GM21381 (cell line): ENCODE measurements around the gene RPP30.
"Not testable (repeated sequence)": the region's sequence is repeated elsewhere in the genome, so short reads cannot be mapped to it uniquely, and the experiment has no call there.

Source experiments
- ATAC-seq: cut with Tn5 transposase; IDR thresholded peaks from one replicate; pipeline ENCODE4 v1.9.1; 2021; ENCODE audit warnings: mild to moderate bottlenecking, moderate library complexity; ENCODE audit not compliant: unreplicated experiment

Gene RPP30

GRCh38 chr10:90866050-90866598 lies 5.7 kb upstream of the RPP30 start:
- ATAC-seq: no peak

- ATAC-seq: peak; percentile 61
Measured at GRCh38 chr10:90871279-90871765, 452 bp upstream of the RPP30 start.

- no peak for ATAC-seq
Measured at GRCh38 chr10:90872648-90873020, 860 bp downstream of the RPP30 start.

- ATAC-seq: no peak
Measured at GRCh38 chr10:90879062-90879461, 7.3 kb downstream of the RPP30 start.

GRCh38 chr10:90880059-90880719 lies 8.4 kb downstream of the RPP30 start:
- ATAC-seq: not testable (repeated sequence)

- ATAC-seq: no peak
Measured at GRCh38 chr10:90884431-90884830, 12.7 kb downstream of the RPP30 start.

- no peak for ATAC-seq
Measured at GRCh38 chr10:90885176-90885575, 13.4 kb downstream of the RPP30 start.

GRCh38 chr10:90887555-90887954 lies 15.8 kb downstream of the RPP30 start:
- no peak for ATAC-seq

- no peak for ATAC-seq
Measured at GRCh38 chr10:90888387-90888786, 16.6 kb downstream of the RPP30 start.

GRCh38 chr10:90889636-90890035 lies 17.9 kb downstream of the RPP30 start:
- ATAC-seq: no peak

GRCh38 chr10:90890347-90890746 lies 18.6 kb downstream of the RPP30 start:
- no peak for ATAC-seq

GRCh38 chr10:90893190-90893589 lies 21.4 kb downstream of the RPP30 start:
- no peak for ATAC-seq

GRCh38 chr10:90896916-90897315 lies 25.1 kb downstream of the RPP30 start:
- ATAC-seq: not testable (repeated sequence)

GRCh38 chr10:90905925-90906324 lies 34.2 kb downstream of the RPP30 start:
- ATAC-seq: no peak

- no peak for ATAC-seq
Measured at GRCh38 chr10:90906596-90906995, 34.8 kb downstream of the RPP30 start.

GRCh38 chr10:90911133-90912051 lies 39.6 kb downstream of the RPP30 start:
- ATAC-seq: peak; percentile 81

- no peak for ATAC-seq
Measured at GRCh38 chr10:90912174-90912573, 40.4 kb downstream of the RPP30 start.

- ATAC-seq: no peak
Measured at GRCh38 chr10:90912854-90913479, 41.2 kb downstream of the RPP30 start.

GRCh38 chr10:90913774-90914420 lies 42.1 kb downstream of the RPP30 start:
- no peak for ATAC-seq

- ATAC-seq: no peak
Measured at GRCh38 chr10:90914992-90915765, 43.4 kb downstream of the RPP30 start.
